Measurements from ENCODE around the gene SLC39A11.

SLC39A11 gene

DNA sequence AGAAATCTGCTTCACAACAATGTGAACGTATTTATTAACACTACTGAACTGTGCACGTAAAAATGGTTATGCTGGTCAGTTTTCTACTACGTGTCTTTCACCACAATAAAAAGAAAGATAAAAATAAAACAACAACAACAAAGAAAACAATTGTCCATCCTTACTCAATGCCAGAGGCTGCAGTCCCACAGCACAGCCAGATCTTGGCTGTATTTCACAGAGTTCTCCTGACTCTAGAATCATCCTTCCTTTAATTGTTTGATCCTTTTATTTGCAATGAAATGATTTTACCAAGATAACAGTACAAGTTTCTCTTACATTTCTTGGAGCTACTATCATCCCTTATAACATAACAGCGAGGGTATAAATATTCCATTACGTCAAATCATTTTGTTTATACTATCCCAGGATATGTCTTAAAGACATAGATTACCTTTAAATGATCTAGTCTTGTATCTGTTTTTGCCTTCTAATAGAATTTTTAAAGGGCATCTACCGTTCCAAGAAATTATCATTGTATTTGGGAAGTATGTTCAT lies 103.3 kb downstream of the SLC39A11 start:
- Histone ChIP-seq H3K36me3 (no peaks in the 10 kb centered on the region), H3K4me3 (ENCODE audit: low read depth, low read length) (no peak overlapping the region), H3K27me3 (ENCODE audit: insufficient read depth, low read depth, severe bottlenecking) (no peaks in the 10 kb centered on the region), H3K27ac (no peak overlapping the region), H3K9me3 (ENCODE audit: severe bottlenecking) (peaks cover 5% of the 10 kb centered on the region)
- TF ChIP-seq, protein P1, sequence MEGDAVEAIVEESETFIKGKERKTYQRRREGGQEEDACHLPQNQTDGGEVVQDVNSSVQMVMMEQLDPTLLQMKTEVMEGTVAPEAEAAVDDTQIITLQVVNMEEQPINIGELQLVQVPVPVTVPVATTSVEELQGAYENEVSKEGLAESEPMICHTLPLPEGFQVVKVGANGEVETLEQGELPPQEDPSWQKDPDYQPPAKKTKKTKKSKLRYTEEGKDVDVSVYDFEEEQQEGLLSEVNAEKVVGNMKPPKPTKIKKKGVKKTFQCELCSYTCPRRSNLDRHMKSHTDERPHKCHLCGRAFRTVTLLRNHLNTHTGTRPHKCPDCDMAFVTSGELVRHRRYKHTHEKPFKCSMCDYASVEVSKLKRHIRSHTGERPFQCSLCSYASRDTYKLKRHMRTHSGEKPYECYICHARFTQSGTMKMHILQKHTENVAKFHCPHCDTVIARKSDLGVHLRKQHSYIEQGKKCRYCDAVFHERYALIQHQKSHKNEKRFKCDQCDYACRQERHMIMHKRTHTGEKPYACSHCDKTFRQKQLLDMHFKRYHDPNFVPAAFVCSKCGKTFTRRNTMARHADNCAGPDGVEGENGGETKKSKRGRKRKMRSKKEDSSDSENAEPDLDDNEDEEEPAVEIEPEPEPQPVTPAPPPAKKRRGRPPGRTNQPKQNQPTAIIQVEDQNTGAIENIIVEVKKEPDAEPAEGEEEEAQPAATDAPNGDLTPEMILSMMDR (IDR thresholded peaks at IDR 0.05; ENCODE audit: low read depth, low read length), result no peak
- DNase-seq, result no peak

DNA sequence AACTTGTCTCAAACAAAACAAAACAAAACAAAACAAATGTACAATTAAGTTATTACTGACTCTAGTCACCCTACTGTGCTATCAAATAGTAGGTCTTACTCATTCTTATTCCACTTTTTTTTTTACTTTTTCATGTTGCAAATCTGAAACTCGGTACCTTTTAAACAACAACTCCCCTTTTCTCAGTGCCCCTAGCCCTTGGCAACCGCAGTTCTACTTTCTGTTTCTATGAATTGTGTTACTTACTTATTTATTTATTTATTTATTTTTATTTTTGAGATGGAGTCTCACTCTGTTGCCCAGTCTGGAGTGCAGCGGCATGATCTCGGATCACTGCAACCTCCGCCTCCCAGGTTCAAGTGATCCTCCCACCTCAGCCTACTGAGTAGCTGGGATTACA lies 104.0 kb downstream of the SLC39A11 start:
- DNase-seq, result no peak
- TF ChIP-seq, protein P1 (IDR thresholded peaks at IDR 0.05; ENCODE audit: low read depth, low read length), result no peak
- peaks cover 5% of the 10 kb centered on the region for H3K9me3 ChIP-seq (ENCODE audit: severe bottlenecking)
- no peaks in the 10 kb centered on the region for H3K27me3 ChIP-seq (ENCODE audit: insufficient read depth, low read depth, severe bottlenecking)
- H3K4me3 ChIP-seq (ENCODE audit: low read depth, low read length), result no peak overlapping the region
- no peaks in the 10 kb centered on the region for H3K36me3 ChIP-seq
- no peak overlapping the region for H3K27ac ChIP-seq

DNA sequence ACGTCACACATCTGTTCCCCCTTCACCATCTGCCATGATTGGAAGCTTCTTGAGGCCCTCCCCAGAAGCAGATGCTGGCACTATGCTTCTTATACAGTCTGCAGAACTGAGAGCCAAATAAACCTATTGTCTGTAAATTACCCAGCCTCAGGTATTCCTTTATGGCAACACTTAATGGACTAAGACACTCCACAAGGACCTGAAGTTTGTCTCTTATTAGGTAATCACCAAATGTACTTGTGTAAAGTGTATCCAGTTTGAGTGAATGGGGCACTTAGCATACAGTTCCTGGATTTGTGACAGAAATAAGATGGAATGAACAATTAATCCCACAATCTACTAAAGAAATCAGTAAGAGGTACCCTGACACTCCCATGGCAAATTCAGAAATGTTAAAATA lies 105.3 kb downstream of the SLC39A11 start:
- H3K4me3 ChIP-seq (ENCODE audit: low read depth, low read length), result no peak overlapping the region
- H3K27me3 ChIP-seq (ENCODE audit: insufficient read depth, low read depth, severe bottlenecking), result no peaks in the 10 kb centered on the region

DNA sequence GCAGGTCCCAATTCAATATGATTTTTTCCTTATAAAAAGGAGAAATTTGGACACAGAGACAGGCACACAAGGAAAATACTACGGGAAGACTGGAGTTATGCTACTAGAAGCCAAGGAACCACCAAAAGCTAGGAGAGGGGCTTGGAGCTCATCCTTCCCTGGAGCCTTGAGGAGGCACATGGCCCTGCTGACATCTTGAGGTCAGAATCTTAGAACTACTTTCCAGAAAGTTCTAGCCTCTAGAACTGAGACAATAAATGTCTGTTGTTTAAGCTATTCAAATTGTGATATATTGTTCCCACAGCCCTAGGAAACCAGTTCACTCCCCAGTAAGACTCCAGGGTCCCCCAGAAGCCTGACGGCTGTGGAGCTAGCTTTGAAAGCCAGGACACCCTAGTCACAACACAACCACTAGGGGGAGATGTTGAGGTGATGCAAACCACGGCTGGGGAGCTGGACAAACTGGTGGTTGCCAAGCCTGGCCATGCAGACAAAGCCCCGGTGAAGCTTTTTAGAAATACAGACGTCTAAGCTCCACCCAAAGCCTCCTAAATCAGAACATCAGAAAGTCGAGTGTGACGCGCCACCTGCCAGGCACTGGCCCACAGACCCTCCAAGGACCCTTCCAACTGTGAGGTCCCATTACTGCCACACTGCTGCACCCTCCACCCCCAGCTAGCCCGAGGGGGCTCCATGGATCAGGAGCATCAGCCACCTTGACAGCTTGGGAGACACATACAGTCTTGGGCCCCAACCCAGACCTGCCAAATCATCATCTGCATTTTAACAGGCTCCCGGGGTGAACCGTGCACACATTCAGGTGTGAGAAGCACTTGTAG lies 106.4 kb downstream of the SLC39A11 start:
- DNase-seq, result peak; percentile 93
- Histone ChIP-seq H3K36me3 (no peaks in the 10 kb centered on the region), H3K27me3 (ENCODE audit: insufficient read depth, low read depth, severe bottlenecking) (no peaks in the 10 kb centered on the region), H3K9me3 (ENCODE audit: severe bottlenecking) (peaks cover 5% of the 10 kb centered on the region), H3K4me3 (ENCODE audit: low read depth, low read length) (no peak overlapping the region), H3K27ac (peak overlapping the region; percentile 48)
- TF ChIP-seq, protein P1 (IDR thresholded peaks at IDR 0.05; ENCODE audit: low read depth, low read length), result peak; percentile 96

More for the DNA sequence above, 105.3 kb downstream of the SLC39A11 start:
- DNase-seq, result no peak
- Histone ChIP-seq H3K27ac (no peak overlapping the region), H3K36me3 (no peaks in the 10 kb centered on the region), H3K9me3 (ENCODE audit: severe bottlenecking) (peaks cover 5% of the 10 kb centered on the region)
- TF ChIP-seq, protein P1 (IDR thresholded peaks at IDR 0.05; ENCODE audit: low read depth, low read length), result no peak

DNA sequence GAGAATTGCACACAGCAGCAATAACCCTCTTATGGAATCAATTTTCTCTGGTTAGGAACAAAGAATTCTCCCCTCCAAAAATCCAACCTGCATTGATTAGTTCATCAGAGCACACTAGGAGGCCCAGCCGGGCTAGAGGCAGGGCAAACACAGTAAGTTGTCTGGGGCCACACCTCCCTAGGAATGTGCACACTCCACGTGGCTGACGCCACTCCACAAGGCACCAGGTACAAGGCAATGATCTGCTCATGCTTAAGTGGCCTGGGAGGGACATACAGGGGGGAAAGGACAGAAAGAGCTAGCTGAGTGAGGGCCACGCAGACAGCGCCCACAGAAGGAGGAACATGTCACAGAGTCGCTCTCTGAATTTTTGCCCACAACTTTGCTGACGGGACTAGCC lies 107.6 kb downstream of the SLC39A11 start:
- Histone ChIP-seq H3K9me3 (ENCODE audit: severe bottlenecking) (peaks cover 5% of the 10 kb centered on the region), H3K27me3 (ENCODE audit: insufficient read depth, low read depth, severe bottlenecking) (no peaks in the 10 kb centered on the region), H3K36me3 (no peaks in the 10 kb centered on the region), H3K4me3 (ENCODE audit: low read depth, low read length) (no peak overlapping the region), H3K27ac (no peak overlapping the region)
- TF ChIP-seq, protein P1 (IDR thresholded peaks at IDR 0.05; ENCODE audit: low read depth, low read length), result no peak; the same call in 1 of the 2 replicates
- DNase-seq, result no peak

Data from WERI-Rb-1 (cell line).